Skeletal muscle cell (primary cell): ENCODE data around the gene AXDND1.

Source experiments
- DNase-seq: peaks from one replicate; pipeline ENCODE4 v3.0.0-alpha.2; 2010; ENCODE audit warnings: low read depth
- H3K4me3 ChIP-seq: 2 replicates; pipeline ENCODE4 v1.5.1; 2011; ENCODE audit warnings: low read depth, mild to moderate bottlenecking, control low read depth, low read length, moderate library complexity

Gene AXDND1

GRCh38 chr1:179601093-179601492 is 235.3 kb downstream of the AXDND1 start:
- H3K4me3 ChIP-seq, result no peak overlapping the region
- DNase-seq, result no peak
